H9 (cell line): ENCODE data around the gene MRPL45. TPM values are rescaled to one million over a fixed set of nuclear protein-coding genes. Genes with fewer than 3 reads are reported as not detected.

Source experiments
- DNase-seq: peaks from one replicate; pipeline ENCODE4 v3.0.0-alpha.2; 2017
- H2AFZ ChIP-seq: one replicate; pipeline ENCODE4 v1.6.1; 2013; ENCODE audit warnings: mild to moderate bottlenecking, low read length, control low read depth, moderate library complexity
- H2AK5ac ChIP-seq: 2 replicates; pipeline ENCODE4 v1.6.1; 2013; ENCODE audit warnings: low read length, control low read depth, mixed read lengths; ENCODE audit not compliant: insufficient read length
- H2BK120ac ChIP-seq: one replicate; pipeline ENCODE4 v1.6.1; 2013; ENCODE audit warnings: low read depth, mild to moderate bottlenecking, low read length, control low read depth, inconsistent platforms; ENCODE audit not compliant: poor library complexity, severe bottlenecking
- H2BK12ac ChIP-seq: 2 replicates; pipeline ENCODE4 v1.6.1; 2013; ENCODE audit warnings: low read length, control low read depth, mixed read lengths, low read depth; ENCODE audit not compliant: insufficient read length
- H2BK15ac ChIP-seq: 2 replicates; pipeline ENCODE4 v1.6.1; 2013; ENCODE audit warnings: low read depth, low read length, control low read depth
- H2BK20ac ChIP-seq: one replicate; pipeline ENCODE4 v1.6.1; 2013; ENCODE audit warnings: low read depth, mild to moderate bottlenecking, low read length, control low read depth, inconsistent platforms; ENCODE audit not compliant: poor library complexity, severe bottlenecking
- H2BK5ac ChIP-seq: 2 replicates; pipeline ENCODE4 v1.6.1; 2013; ENCODE audit warnings: low read length, control low read depth, mixed read lengths; ENCODE audit not compliant: insufficient read length
- H3K14ac ChIP-seq: 2 replicates; pipeline ENCODE4 v1.6.1; 2013; ENCODE audit warnings: low read length, control low read depth; ENCODE audit not compliant: insufficient read depth
- H3K18ac ChIP-seq: 2 replicates; pipeline ENCODE4 v1.6.1; 2013; ENCODE audit warnings: low read depth, mild to moderate bottlenecking, mixed read lengths, low read length, control low read depth; ENCODE audit not compliant: insufficient read length
- H3K23ac ChIP-seq: 2 replicates; pipeline ENCODE4 v1.6.1; 2013; ENCODE audit warnings: low read length, control low read depth, mixed read lengths, low read depth; ENCODE audit not compliant: insufficient read length
- H3K23me2 ChIP-seq: 2 replicates; pipeline ENCODE4 v1.6.1; 2013; ENCODE audit warnings: low read depth, mild to moderate bottlenecking, mixed read lengths, low read length, control low read depth; ENCODE audit not compliant: insufficient read length, poor library complexity, severe bottlenecking
- H3K27ac ChIP-seq: 2 replicates; pipeline ENCODE4 v1.5.1; 2013; ENCODE audit warnings: low read length, control low read depth, mixed read lengths, low read depth; ENCODE audit not compliant: insufficient read length
- H3K27me3 ChIP-seq: 2 replicates; pipeline ENCODE4 v1.6.1; 2013; ENCODE audit warnings: low read length, control low read depth, inconsistent platforms; ENCODE audit not compliant: insufficient read depth
- H3K4ac ChIP-seq: 2 replicates; pipeline ENCODE4 v1.6.1; 2013; ENCODE audit warnings: low read depth, mild to moderate bottlenecking, control low read depth, inconsistent platforms, low read length, moderate library complexity
- H3K4me1 ChIP-seq: 2 replicates; pipeline ENCODE4 v1.6.1; 2013; ENCODE audit warnings: low read length, control low read depth, inconsistent platforms; ENCODE audit not compliant: insufficient read depth
- H3K4me2 ChIP-seq: 2 replicates; pipeline ENCODE4 v1.6.1; 2013; ENCODE audit warnings: low read length, control low read depth, mixed read lengths; ENCODE audit not compliant: insufficient read length, insufficient read depth
- H3K56ac ChIP-seq: 2 replicates; pipeline ENCODE4 v1.6.1; 2013; ENCODE audit warnings: low read depth, mild to moderate bottlenecking, mixed read lengths, low read length, control low read depth; ENCODE audit not compliant: insufficient read length
- H3K79me1 ChIP-seq: 2 replicates; pipeline ENCODE4 v1.6.1; 2013; ENCODE audit warnings: low read depth, mild to moderate bottlenecking, moderate library complexity, low read length, control low read depth, inconsistent platforms; ENCODE audit not compliant: insufficient read depth, poor library complexity, severe bottlenecking
- H3K79me2 ChIP-seq: 2 replicates; pipeline ENCODE4 v1.6.1; 2013; ENCODE audit warnings: low read length, control low read depth, inconsistent platforms; ENCODE audit not compliant: insufficient read depth
- H3K9ac ChIP-seq: 2 replicates; pipeline ENCODE4 v1.6.1; 2013; ENCODE audit warnings: low read length, control low read depth, mixed read lengths; ENCODE audit not compliant: insufficient read length; ENCODE audit errors: extremely low read depth
- H3K9me3 ChIP-seq: one replicate; pipeline ENCODE4 v1.6.1; 2013; ENCODE audit warnings: low read depth, low read length, inconsistent platforms; ENCODE audit not compliant: control insufficient read depth
- H3T11ph ChIP-seq: one replicate; pipeline ENCODE4 v1.6.1; 2013; ENCODE audit warnings: mild to moderate bottlenecking, low read length, control low read depth, inconsistent platforms
- H4K20me1 ChIP-seq: one replicate; pipeline ENCODE4 v1.6.1; 2013; ENCODE audit not compliant: control insufficient read depth, insufficient read length, insufficient read depth
- H4K5ac ChIP-seq: 2 replicates; pipeline ENCODE4 v1.6.1; 2013; ENCODE audit warnings: low read depth, mild to moderate bottlenecking, mixed read lengths, low read length, control low read depth; ENCODE audit not compliant: insufficient read length
- H4K8ac ChIP-seq: replicated peaks from 2 replicates; pipeline ENCODE4 v1.6.1; 2013; ENCODE audit warnings: low read length, control low read depth, mixed read lengths, low read depth; ENCODE audit not compliant: insufficient read length
- H4K91ac ChIP-seq: 2 replicates; pipeline ENCODE4 v1.6.1; 2013; ENCODE audit warnings: low read depth, mild to moderate bottlenecking, moderate library complexity, mixed read lengths, low read length, control low read depth; ENCODE audit not compliant: insufficient read length
- H3K27ac Mint-ChIP-seq, 3 experiments: 2 replicates in 2 of 3; 3 replicates in 1 of 3; pipeline ENCODE4 v1.8.0; 2020 to 2021; ENCODE audit warnings: mixed read lengths in 3 of 3, mild to moderate bottlenecking in 1 of 3, moderate library complexity in 1 of 3
- H3K27me3 Mint-ChIP-seq: 2 replicates; pipeline ENCODE4 v1.8.0; 2021; ENCODE audit warnings: low read depth, mild to moderate bottlenecking, moderate library complexity, mixed read lengths
- H3K36me3 Mint-ChIP-seq, 3 experiments: 2 replicates in 2 of 3; 3 replicates in 1 of 3; pipeline ENCODE4 v1.8.0; 2020 to 2021; ENCODE audit warnings: low read depth in 3 of 3, mixed read lengths in 3 of 3; ENCODE audit not compliant: insufficient read depth in 1 of 3
- H3K4me1 Mint-ChIP-seq, 2 experiments: 2 replicates each; pipeline ENCODE4 v1.8.0; 2020; ENCODE audit warnings: mixed read lengths in 2 of 2
- H3K4me3 Mint-ChIP-seq, 2 experiments: 2 replicates in 1 of 2; 3 replicates in 1 of 2; pipeline ENCODE4 v1.8.0; 2020 to 2021; ENCODE audit warnings: mild to moderate bottlenecking in 2 of 2, mixed read lengths in 2 of 2, moderate library complexity in 1 of 2
- H3K9me3 Mint-ChIP-seq, 2 experiments: 2 replicates in 1 of 2; 3 replicates in 1 of 2; pipeline ENCODE4 v1.8.0; 2020; ENCODE audit warnings: mild to moderate bottlenecking in 2 of 2, mixed read lengths in 2 of 2, moderate library complexity in 1 of 2
- WGBS: extraction: QIAGEN DNeasy Blood & Tissue Kit; methylation state at CpG from one replicate; pipeline ENCODE4 v1.1.7; 2013; ENCODE audit warnings: missing lambda C conversion rate, low lambda C conversion rate, mixed read lengths; ENCODE audit not compliant: insufficient read length; ENCODE audit errors: extremely low coverage; 5-methylcytosine and 5-hydroxymethylcytosine counted together
- total RNA-seq: library from RNA; stranded (reverse); gene quantifications from 2 replicates; pipeline ENCODE4 v1.2.1, GENCODE V29; 2021
- TF ChIP-seq, protein P1 (sequence below): fragments of 200-600 bp; sonication (generic); conservative IDR thresholded peaks from 3 replicates; pipeline ENCODE4 v1.8.0; 2021; ENCODE audit warnings: antibody characterized with exemption, mild to moderate bottlenecking

Gene MRPL45
- total RNA-seq, 1 experiment from 2014 or later = 59.9 TPM

DNA sequence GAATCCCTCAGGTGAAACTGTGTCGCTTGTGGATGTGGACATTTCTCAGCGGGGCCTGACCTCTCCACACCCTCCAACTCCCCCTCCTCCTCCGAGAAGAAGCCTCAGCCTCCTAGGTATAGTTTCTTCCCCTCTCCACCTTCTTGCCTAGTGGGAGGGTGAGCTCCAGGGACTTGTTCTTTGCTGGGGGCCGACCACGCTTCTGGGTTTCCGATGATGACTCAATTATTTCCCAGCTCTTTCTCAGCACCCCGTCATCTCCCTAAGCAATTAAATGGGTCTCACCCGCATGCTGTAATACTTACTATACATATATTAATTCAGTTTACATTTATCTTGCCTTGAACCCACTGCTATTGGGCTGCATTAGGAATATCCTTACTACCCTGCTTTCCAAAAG lies 67.8 kb downstream of the MRPL45 start:
- Histone ChIP-seq H4K5ac (no peak overlapping the region), H3K79me1 (no peaks in the 10 kb centered on the region), H2BK15ac (no peak overlapping the region), H2AFZ (no peak overlapping the region), H3K4ac (no peak overlapping the region), H3K18ac (no peak overlapping the region), H2BK12ac (no peak overlapping the region), H3K4me1 (peaks cover 5% of the 10 kb centered on the region; the same call in 1 of the 2 replicates), H3K14ac (no peak overlapping the region), H3K56ac (no peak overlapping the region), H3K79me2 (no peaks in the 10 kb centered on the region), H3K23ac (no peak overlapping the region), H2BK20ac (no peak overlapping the region), H4K20me1 (no peaks in the 10 kb centered on the region), H3K9me3 (no peaks in the 10 kb centered on the region), H4K91ac (no peak overlapping the region), H2BK5ac (no peak overlapping the region), H4K8ac (no peak overlapping the region), H2AK5ac (no peak overlapping the region), H3K4me2 (no peak overlapping the region), H3K27ac (no peak overlapping the region), H3K23me2 (no peaks in the 10 kb centered on the region), H3K27me3 (no peaks in the 10 kb centered on the region), H2BK120ac (no peak overlapping the region), H3T11ph (no peak overlapping the region), H3K9ac (no peak overlapping the region)
- DNase-seq = no peak
- Mint-ChIP-seq H3K36me3 (peaks cover 18 to 30% (median 28%) of the 10 kb centered on the region in 3 experiments; a peak in 6 of 7 replicates), H3K4me1 (peaks cover 6 to 11% of the 10 kb centered on the region in 2 experiments; a peak in 3 of 4 replicates), H3K9me3 (no peaks in the 10 kb centered on the region), H3K4me3 (no peak overlapping the region), H3K27ac (peak overlapping the region in 2 of 3 experiments; percentile 44 to 63; a peak in 3 of 7 replicates), H3K27me3 (no peaks in the 10 kb centered on the region)
- TF ChIP-seq, protein P1, sequence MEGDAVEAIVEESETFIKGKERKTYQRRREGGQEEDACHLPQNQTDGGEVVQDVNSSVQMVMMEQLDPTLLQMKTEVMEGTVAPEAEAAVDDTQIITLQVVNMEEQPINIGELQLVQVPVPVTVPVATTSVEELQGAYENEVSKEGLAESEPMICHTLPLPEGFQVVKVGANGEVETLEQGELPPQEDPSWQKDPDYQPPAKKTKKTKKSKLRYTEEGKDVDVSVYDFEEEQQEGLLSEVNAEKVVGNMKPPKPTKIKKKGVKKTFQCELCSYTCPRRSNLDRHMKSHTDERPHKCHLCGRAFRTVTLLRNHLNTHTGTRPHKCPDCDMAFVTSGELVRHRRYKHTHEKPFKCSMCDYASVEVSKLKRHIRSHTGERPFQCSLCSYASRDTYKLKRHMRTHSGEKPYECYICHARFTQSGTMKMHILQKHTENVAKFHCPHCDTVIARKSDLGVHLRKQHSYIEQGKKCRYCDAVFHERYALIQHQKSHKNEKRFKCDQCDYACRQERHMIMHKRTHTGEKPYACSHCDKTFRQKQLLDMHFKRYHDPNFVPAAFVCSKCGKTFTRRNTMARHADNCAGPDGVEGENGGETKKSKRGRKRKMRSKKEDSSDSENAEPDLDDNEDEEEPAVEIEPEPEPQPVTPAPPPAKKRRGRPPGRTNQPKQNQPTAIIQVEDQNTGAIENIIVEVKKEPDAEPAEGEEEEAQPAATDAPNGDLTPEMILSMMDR = no peak
- WGBS = no CpG with 5 or more reads among the region's 8 CpGs
